ENCODE measurements around the gene DSN1. TPM values are rescaled to one million over a fixed set of nuclear protein-coding genes. Genes with fewer than 3 reads are reported as not detected.
"Not testable (repeated sequence)": the region's sequence is repeated elsewhere in the genome, so short reads cannot be mapped to it uniquely, and the experiment has no call there.

The DSN1 gene
- total RNA-seq, 1 experiment from 2014 or later, result 36.0 TPM

- DNase-seq, result peak; percentile 82
These were observed 29.0 kb upstream of the DSN1 start for GRCh38 chr20:36802326-36803222.

GRCh38 chr20:36800410-36800809 lies 26.8 kb upstream of the DSN1 start:
- H3K27me3 ChIP-seq, result no peaks in the 10 kb centered on the region
- DNase-seq, result no peak
- no peaks in the 10 kb centered on the region for H3K9me3 ChIP-seq
- peaks cover 94% of the 10 kb centered on the region for H3K36me3 ChIP-seq
- H3K4me3 ChIP-seq, result no peak overlapping the region

More at GRCh38 chr20:36802326-36803222, 29.0 kb upstream of the DSN1 start:
- peaks cover 94% of the 10 kb centered on the region for H3K36me3 ChIP-seq
- H3K27me3 ChIP-seq, result no peaks in the 10 kb centered on the region
- no peaks in the 10 kb centered on the region for H3K9me3 ChIP-seq
- H3K4me3 ChIP-seq, result no peak overlapping the region

DNA sequence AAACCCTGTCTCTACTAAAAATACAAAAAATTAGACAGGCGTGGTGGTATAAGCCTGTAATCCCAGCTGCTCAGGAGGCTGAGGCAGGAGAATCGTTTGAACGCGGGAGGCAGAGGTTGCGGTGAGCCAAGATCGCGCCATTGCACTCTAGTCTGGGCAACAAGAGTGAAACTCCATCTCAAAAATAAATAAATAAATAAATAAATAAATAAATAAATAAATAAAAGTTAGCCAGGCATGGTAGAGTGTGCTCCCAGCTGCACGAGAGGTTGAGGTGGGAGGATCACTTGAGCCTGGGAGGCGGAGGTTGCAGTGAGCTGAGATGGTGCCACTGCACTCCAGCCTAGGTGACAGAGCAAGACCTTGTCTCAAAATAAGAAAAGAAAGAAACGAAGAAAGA lies 25.8 kb upstream of the DSN1 start:
- not testable (repeated sequence) for H3K9me3 ChIP-seq, H3K27me3 ChIP-seq, DNase-seq, H3K4me3 ChIP-seq
- peaks cover 94% of the 10 kb centered on the region for H3K36me3 ChIP-seq

DNA sequence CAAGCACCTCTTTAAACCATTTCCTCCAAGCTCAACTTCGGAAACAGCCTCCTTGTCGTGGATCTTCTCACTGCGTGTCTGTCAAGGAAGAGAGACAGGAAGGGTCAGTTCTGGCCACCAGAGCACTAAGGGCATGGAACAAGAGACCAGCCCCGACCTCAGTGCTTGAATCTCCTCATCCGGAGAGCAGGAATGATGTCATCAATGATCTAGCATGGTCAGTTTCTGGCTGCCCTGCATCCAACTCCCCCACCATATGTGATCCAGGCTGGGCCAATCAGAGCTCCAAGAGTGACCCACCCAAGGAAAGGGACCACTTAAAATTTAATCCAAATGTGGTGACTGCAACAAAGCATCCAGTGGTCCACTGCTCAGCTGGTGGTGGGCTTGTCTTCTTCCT lies 23.3 kb upstream of the DSN1 start:
- no peak overlapping the region for H3K4me3 ChIP-seq
- no peak for DNase-seq
- H3K27me3 ChIP-seq, result no peaks in the 10 kb centered on the region
- H3K9me3 ChIP-seq, result no peaks in the 10 kb centered on the region
- peaks cover 97% of the 10 kb centered on the region for H3K36me3 ChIP-seq

GRCh38 chr20:36796117-36796516 lies 22.6 kb upstream of the DSN1 start:
- peaks cover 97% of the 10 kb centered on the region for H3K36me3 ChIP-seq
- DNase-seq, result no peak

DNA sequence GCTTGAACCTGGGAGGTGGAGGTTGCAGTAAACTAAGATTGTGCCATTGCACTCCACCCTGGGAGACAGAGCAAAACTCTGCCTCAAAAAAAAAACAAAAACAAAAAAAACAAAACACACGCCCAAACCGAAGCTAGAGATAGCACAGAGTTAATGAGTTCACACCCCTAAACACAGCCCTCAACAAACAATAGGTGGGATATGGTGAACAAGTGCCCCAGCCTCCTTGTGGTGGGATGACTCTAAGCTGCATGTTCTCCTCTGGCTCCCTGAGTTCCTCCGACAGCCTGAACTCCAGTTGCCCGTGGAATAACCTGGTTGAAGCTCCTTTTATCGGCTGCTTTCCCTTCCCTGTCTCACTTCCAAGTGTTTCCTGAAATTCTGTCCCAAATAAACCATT lies 22.1 kb upstream of the DSN1 start:
- peaks cover 96% of the 10 kb centered on the region for H3K36me3 ChIP-seq
- no peaks in the 10 kb centered on the region for H3K9me3 ChIP-seq
- no peak overlapping the region for H3K4me3 ChIP-seq
- no peak for DNase-seq
- no peaks in the 10 kb centered on the region for H3K27me3 ChIP-seq

More at GRCh38 chr20:36796117-36796516, 22.6 kb upstream of the DSN1 start:
- H3K9me3 ChIP-seq, result no peaks in the 10 kb centered on the region
- H3K4me3 ChIP-seq, result no peak overlapping the region
- H3K27me3 ChIP-seq, result no peaks in the 10 kb centered on the region

DNA sequence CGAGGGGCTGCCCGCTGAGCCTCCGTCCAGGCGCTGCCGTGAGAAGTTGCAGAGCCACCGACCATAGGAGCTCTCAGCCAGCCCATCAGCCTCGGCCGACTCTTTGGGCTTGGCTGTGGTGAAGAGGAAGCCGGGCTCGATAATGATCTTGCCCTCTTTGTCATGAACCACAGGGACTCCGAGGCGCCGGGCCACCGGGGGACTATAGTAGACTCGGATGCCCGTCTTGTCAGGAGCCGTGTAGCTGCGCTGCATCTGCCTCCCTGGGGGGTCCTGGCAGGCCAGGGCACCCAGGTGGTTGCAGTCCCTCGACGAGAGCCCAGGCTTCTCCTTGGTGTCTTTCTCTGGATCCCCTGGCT lies 20.5 kb upstream of the DSN1 start:
- peaks cover 90% of the 10 kb centered on the region for H3K36me3 ChIP-seq
- no peaks in the 10 kb centered on the region for H3K9me3 ChIP-seq
- no peaks in the 10 kb centered on the region for H3K27me3 ChIP-seq
- DNase-seq, result no peak
- H3K4me3 ChIP-seq, result no peak overlapping the region

GRCh38 chr20:36793294-36794115 lies 19.9 kb upstream of the DSN1 start:
- Histone ChIP-seq H3K9me3 (no peaks in the 10 kb centered on the region), H3K27me3 (no peaks in the 10 kb centered on the region), H3K4me3 (no peak overlapping the region), H3K36me3 (peaks cover 90% of the 10 kb centered on the region)
- DNase-seq, result no peak

DNA sequence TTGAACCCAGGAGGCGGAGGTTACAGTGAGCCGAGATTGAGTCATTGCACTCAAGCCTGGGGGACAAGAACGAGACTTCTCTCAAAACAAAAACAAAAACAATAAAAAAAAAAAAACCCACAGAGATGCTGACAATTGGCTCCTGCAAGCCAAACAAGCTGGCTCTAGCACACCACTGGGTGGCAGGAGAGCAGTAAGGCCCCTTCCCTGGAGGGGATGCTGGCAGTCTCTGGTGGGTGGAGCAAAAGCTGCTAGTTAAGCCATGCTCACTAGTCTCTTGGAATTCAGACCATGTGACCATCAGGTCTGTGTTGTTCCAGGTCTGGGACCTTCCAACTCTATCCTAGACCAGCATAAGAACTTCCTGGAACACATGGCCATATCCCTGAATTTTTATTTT lies 18.9 kb upstream of the DSN1 start:
- peaks cover 84% of the 10 kb centered on the region for H3K36me3 ChIP-seq
- no peaks in the 10 kb centered on the region for H3K9me3 ChIP-seq
- no peak overlapping the region for H3K4me3 ChIP-seq
- no peaks in the 10 kb centered on the region for H3K27me3 ChIP-seq
- DNase-seq, result peak; percentile 74

- no peaks in the 10 kb centered on the region for H3K9me3 ChIP-seq
- H3K27me3 ChIP-seq, result no peaks in the 10 kb centered on the region
- DNase-seq, result no peak
- no peak overlapping the region for H3K4me3 ChIP-seq
- H3K36me3 ChIP-seq, result peaks cover 84% of the 10 kb centered on the region
These were observed 18.3 kb upstream of the DSN1 start for GRCh38 chr20:36791862-36792261.

- H3K9me3 ChIP-seq, result no peaks in the 10 kb centered on the region
- H3K4me3 ChIP-seq, result no peak overlapping the region
- no peaks in the 10 kb centered on the region for H3K27me3 ChIP-seq
- peaks cover 84% of the 10 kb centered on the region for H3K36me3 ChIP-seq
- no peak for DNase-seq
These were observed 13.1 kb upstream of the DSN1 start for GRCh38 chr20:36786663-36787062.

DNA sequence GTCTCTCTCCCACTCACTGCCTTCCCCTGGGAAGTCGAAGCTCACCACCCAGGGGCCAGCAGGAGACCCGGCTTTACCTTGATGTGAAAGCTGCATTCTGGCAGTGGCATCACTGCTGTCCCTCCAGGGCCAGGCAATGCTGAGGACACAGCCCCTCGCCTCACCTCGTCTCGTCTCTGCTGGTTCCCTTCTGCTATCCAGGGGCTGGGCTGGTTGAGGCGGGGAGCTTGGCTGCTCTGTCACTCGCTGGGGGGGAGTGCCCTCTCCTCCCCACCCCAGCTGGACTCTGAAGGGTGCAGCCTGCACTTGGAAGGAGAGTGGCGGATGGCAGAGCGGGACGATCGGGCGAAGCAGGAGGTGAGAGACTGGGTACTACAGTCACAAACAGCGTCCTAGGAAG lies 12.7 kb upstream of the DSN1 start:
- DNase-seq, result no peak
- peaks cover 80% of the 10 kb centered on the region for H3K36me3 ChIP-seq
- H3K9me3 ChIP-seq, result no peaks in the 10 kb centered on the region
- no peaks in the 10 kb centered on the region for H3K27me3 ChIP-seq
- no peak overlapping the region for H3K4me3 ChIP-seq

DNA sequence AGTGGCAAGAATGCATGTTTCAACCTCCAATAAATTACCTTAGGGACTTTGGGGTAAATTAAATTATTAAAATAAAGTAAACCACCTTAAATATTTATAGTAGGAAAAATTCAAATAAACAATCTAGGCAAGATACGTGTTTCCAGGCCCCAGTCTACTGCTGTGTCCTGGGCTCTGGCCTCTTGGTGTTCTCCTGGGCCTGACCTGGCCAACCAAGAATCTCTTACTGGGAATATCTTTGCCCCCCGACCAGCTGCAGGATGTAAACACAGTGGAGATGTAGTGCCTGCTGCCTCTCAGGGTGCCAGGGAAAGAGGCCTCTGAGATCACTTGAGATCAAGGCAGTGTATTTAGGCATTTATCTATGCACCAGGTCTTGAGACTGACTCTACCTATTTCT lies 11.7 kb upstream of the DSN1 start:
- Histone ChIP-seq H3K36me3 (peaks cover 82% of the 10 kb centered on the region), H3K27me3 (no peaks in the 10 kb centered on the region), H3K4me3 (no peak overlapping the region), H3K9me3 (no peaks in the 10 kb centered on the region)
- no peak for DNase-seq

GRCh38 chr20:36784900-36785299 lies 11.3 kb upstream of the DSN1 start:
- Histone ChIP-seq H3K36me3 (peaks cover 86% of the 10 kb centered on the region), H3K9me3 (no peaks in the 10 kb centered on the region), H3K4me3 (no peak overlapping the region), H3K27me3 (no peaks in the 10 kb centered on the region)
- DNase-seq, result no peak

DNA sequence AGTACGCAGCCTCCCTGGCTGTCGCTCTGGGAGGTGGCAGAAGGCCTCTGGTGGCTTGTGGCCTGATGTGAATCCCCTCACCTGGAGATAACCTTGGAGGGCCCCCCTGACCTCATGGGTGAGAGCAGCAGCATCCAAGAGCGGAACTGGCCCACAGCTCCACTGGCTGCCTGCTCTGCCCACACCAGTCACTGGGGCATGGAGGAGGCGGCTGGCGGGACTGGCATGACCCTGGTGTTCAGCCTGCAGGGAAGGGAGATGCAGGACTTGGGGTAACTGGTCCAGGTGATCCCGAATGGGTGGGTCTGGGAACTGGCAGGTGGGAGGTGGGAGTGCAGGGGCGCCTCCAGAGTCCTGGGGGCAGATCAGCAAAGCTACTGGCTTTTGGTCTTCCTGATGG lies 10.6 kb upstream of the DSN1 start:
- no peak for DNase-seq
- Histone ChIP-seq H3K4me3 (no peak overlapping the region), H3K9me3 (no peaks in the 10 kb centered on the region), H3K36me3 (peaks cover 85% of the 10 kb centered on the region), H3K27me3 (no peaks in the 10 kb centered on the region)

- H3K36me3 ChIP-seq, result peaks cover 51% of the 10 kb centered on the region
- no peak for DNase-seq
- H3K9me3 ChIP-seq, result no peaks in the 10 kb centered on the region
These were observed 6.1 kb upstream of the DSN1 start for GRCh38 chr20:36779656-36780025.

GRCh38 chr20:36778831-36779655 lies 5.5 kb upstream of the DSN1 start:
- Histone ChIP-seq H3K36me3 (peaks cover 45% of the 10 kb centered on the region), H3K27me3 (no peaks in the 10 kb centered on the region), H3K9me3 (no peaks in the 10 kb centered on the region), H3K4me3 (no peak overlapping the region)
- no peak for DNase-seq

More at GRCh38 chr20:36779656-36780025, 6.1 kb upstream of the DSN1 start:
- H3K4me3 ChIP-seq, result no peak overlapping the region
- no peaks in the 10 kb centered on the region for H3K27me3 ChIP-seq

Data from MG63 (cell line).